ENCODE measurements around the gene HEMK1.

- TF ChIP-seq, protein P1, sequence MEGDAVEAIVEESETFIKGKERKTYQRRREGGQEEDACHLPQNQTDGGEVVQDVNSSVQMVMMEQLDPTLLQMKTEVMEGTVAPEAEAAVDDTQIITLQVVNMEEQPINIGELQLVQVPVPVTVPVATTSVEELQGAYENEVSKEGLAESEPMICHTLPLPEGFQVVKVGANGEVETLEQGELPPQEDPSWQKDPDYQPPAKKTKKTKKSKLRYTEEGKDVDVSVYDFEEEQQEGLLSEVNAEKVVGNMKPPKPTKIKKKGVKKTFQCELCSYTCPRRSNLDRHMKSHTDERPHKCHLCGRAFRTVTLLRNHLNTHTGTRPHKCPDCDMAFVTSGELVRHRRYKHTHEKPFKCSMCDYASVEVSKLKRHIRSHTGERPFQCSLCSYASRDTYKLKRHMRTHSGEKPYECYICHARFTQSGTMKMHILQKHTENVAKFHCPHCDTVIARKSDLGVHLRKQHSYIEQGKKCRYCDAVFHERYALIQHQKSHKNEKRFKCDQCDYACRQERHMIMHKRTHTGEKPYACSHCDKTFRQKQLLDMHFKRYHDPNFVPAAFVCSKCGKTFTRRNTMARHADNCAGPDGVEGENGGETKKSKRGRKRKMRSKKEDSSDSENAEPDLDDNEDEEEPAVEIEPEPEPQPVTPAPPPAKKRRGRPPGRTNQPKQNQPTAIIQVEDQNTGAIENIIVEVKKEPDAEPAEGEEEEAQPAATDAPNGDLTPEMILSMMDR (conservative IDR thresholded peaks at IDR 0.05), result no peak
- 0 out of 2 replicates have a peak, but pooled peaks have one; percentile 19 for TF ChIP-seq ZFX (IDR thresholded peaks at IDR 0.05)
Measured at GRCh38 chr3:50617096-50617791, 47.9 kb downstream of the HEMK1 start, which contains the start of gene MAPKAPK3.
